HUES6 (cell line): ENCODE data around the gene DAG1.

Source experiments
- H3K27ac ChIP-seq: 2 replicates; pipeline ENCODE4 v1.7.0; 2013; ENCODE audit warnings: low read depth, mild to moderate bottlenecking, low read length, inconsistent platforms
- H3K27me3 ChIP-seq: 2 replicates; pipeline ENCODE4 v1.6.1; 2013; ENCODE audit warnings: low read length; ENCODE audit not compliant: control insufficient read depth, insufficient read depth
- H3K36me3 ChIP-seq: 2 replicates; pipeline ENCODE4 v1.6.1; 2013; ENCODE audit warnings: low read length; ENCODE audit not compliant: control insufficient read depth, insufficient read depth
- H3K4me1 ChIP-seq: 2 replicates; pipeline ENCODE4 v1.6.1; 2013; ENCODE audit warnings: low read length; ENCODE audit not compliant: control insufficient read depth, insufficient read depth
- H3K4me3 ChIP-seq: 2 replicates; pipeline ENCODE4 v1.5.1; 2013; ENCODE audit warnings: low read depth, low read length
- H3K9ac ChIP-seq: one replicate; pipeline ENCODE4 v1.6.1; 2013; ENCODE audit warnings: mild to moderate bottlenecking, low read length
- H3K9me3 ChIP-seq: 2 replicates; pipeline ENCODE4 v1.6.1; 2013; ENCODE audit warnings: low read depth, low read length; ENCODE audit not compliant: control insufficient read depth, insufficient read depth

Gene DAG1

GRCh38 chr3:49454898-49455681, 15.0 kb upstream of the DAG1 start:
- Histone ChIP-seq H3K4me1 (peaks cover 26% of the 10 kb centered on the region), H3K36me3 (no peaks in the 10 kb centered on the region), H3K27ac (no peak overlapping the region), H3K9me3 (no peaks in the 10 kb centered on the region), H3K9ac (no peak overlapping the region), H3K4me3 (no peak overlapping the region), H3K27me3 (no peaks in the 10 kb centered on the region)

GRCh38 chr3:49456466-49456865, 13.6 kb upstream of the DAG1 start:
- H3K27me3 ChIP-seq = no peaks in the 10 kb centered on the region
- no peak overlapping the region for H3K9ac ChIP-seq
- no peaks in the 10 kb centered on the region for H3K9me3 ChIP-seq
- H3K4me3 ChIP-seq = no peak overlapping the region
- no peak overlapping the region for H3K27ac ChIP-seq
- H3K36me3 ChIP-seq = no peaks in the 10 kb centered on the region
- peaks cover 39% of the 10 kb centered on the region for H3K4me1 ChIP-seq

GRCh38 chr3:49460188-49460890, 9.7 kb upstream of the DAG1 start:
- Histone ChIP-seq H3K36me3 (no peaks in the 10 kb centered on the region), H3K27me3 (no peaks in the 10 kb centered on the region), H3K27ac (peak overlapping the region; percentile 67; the same call in 1 of the 2 replicates), H3K4me1 (peaks cover 44% of the 10 kb centered on the region), H3K4me3 (no peak overlapping the region), H3K9ac (peak overlapping the region; percentile 56), H3K9me3 (no peaks in the 10 kb centered on the region)

- peak overlapping the region; percentile 56 for H3K9ac ChIP-seq
- peak overlapping the region; percentile 6; the same call in 1 of the 2 replicates for H3K4me3 ChIP-seq
- H3K4me1 ChIP-seq = peaks cover 45% of the 10 kb centered on the region
- peak overlapping the region; percentile 67 for H3K27ac ChIP-seq
- no peaks in the 10 kb centered on the region for H3K9me3 ChIP-seq
- H3K36me3 ChIP-seq = no peaks in the 10 kb centered on the region
- no peaks in the 10 kb centered on the region for H3K27me3 ChIP-seq
These were observed 9.1 kb upstream of the DAG1 start for GRCh38 chr3:49460956-49461355.

GRCh38 chr3:49461443-49462171, 8.5 kb upstream of the DAG1 start:
- Histone ChIP-seq H3K4me3 (peak overlapping the region; percentile 6; the same call in 1 of the 2 replicates), H3K27me3 (no peaks in the 10 kb centered on the region), H3K4me1 (peaks cover 48% of the 10 kb centered on the region), H3K9me3 (no peaks in the 10 kb centered on the region), H3K9ac (peak overlapping the region; percentile 56), H3K27ac (peak overlapping the region; percentile 67), H3K36me3 (no peaks in the 10 kb centered on the region)

- peaks cover 48% of the 10 kb centered on the region for H3K4me1 ChIP-seq
- no peaks in the 10 kb centered on the region for H3K9me3 ChIP-seq
- H3K9ac ChIP-seq = peak overlapping the region; percentile 56
- no peak overlapping the region; the same call in 1 of the 2 replicates for H3K4me3 ChIP-seq
- no peaks in the 10 kb centered on the region for H3K27me3 ChIP-seq
- H3K27ac ChIP-seq = peak overlapping the region; percentile 67
- no peaks in the 10 kb centered on the region for H3K36me3 ChIP-seq
These were observed 7.8 kb upstream of the DAG1 start for GRCh38 chr3:49462222-49462621.

GRCh38 chr3:49465270-49466034, 4.6 kb upstream of the DAG1 start:
- Histone ChIP-seq H3K9me3 (no peaks in the 10 kb centered on the region), H3K36me3 (no peaks in the 10 kb centered on the region), H3K27ac (peak overlapping the region; percentile 13; the same call in 1 of the 2 replicates), H3K4me3 (no peak overlapping the region), H3K4me1 (peaks cover 36% of the 10 kb centered on the region), H3K9ac (peak overlapping the region; percentile 23), H3K27me3 (no peaks in the 10 kb centered on the region)

- H3K27me3 ChIP-seq = no peaks in the 10 kb centered on the region
- H3K9ac ChIP-seq = peak overlapping the region; percentile 23
- no peaks in the 10 kb centered on the region for H3K9me3 ChIP-seq
- H3K36me3 ChIP-seq = no peaks in the 10 kb centered on the region
- no peak overlapping the region for H3K4me3 ChIP-seq
- H3K27ac ChIP-seq = peak overlapping the region; percentile 13; the same call in 1 of the 2 replicates
- peaks cover 31% of the 10 kb centered on the region for H3K4me1 ChIP-seq
These were observed 4.0 kb upstream of the DAG1 start for GRCh38 chr3:49466085-49466484.

GRCh38 chr3:49469037-49469935, 781 bp upstream of the DAG1 start:
- peak overlapping the region; percentile 68 for H3K4me3 ChIP-seq
- H3K9ac ChIP-seq = peak overlapping the region; percentile 91
- peaks cover 2% of the 10 kb centered on the region; the same call in 1 of the 2 replicates for H3K36me3 ChIP-seq
- no peaks in the 10 kb centered on the region for H3K9me3 ChIP-seq
- no peaks in the 10 kb centered on the region for H3K27me3 ChIP-seq
- peak overlapping the region; percentile 92 for H3K27ac ChIP-seq
- peaks cover 26% of the 10 kb centered on the region for H3K4me1 ChIP-seq
